ENCODE measurements around the gene SPOCD1.

The SPOCD1 gene

DNA sequence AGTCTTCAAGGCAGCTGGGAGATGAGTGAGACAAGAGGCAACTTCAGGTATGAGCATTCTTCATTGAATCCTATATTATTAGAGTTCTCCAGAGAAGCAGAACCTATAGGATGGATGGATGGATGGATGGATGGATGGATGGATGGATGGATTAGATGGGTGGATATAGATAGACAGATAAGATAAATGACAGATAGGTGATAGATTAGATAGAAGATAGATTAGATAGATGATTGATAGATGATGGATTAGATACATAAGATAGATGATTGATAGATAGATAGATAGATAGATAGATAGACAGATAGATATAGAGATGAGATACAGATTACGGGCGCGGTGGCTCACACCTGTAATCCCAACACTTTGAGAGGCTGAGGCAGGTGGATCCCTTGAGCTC is 43.2 kb upstream of the SPOCD1 start:
- Histone ChIP-seq H3K9me3 (no peaks in the 10 kb centered on the region), H3K27me3 (no peaks in the 10 kb centered on the region), H3K27ac (no peak overlapping the region), H3K36me3 (no peaks in the 10 kb centered on the region), H3K4me3 (ENCODE audit: low read depth in 1 of 2, low read length in 1 of 2) (no peak overlapping the region), H3K4me1 (ENCODE audit: control insufficient read depth in 1 of 2, insufficient read depth in 1 of 2, low read depth in 1 of 2, low read length in 1 of 2) (peaks cover 19 to 21% of the 10 kb centered on the region in 2 experiments)
- TF ChIP-seq, protein P1, sequence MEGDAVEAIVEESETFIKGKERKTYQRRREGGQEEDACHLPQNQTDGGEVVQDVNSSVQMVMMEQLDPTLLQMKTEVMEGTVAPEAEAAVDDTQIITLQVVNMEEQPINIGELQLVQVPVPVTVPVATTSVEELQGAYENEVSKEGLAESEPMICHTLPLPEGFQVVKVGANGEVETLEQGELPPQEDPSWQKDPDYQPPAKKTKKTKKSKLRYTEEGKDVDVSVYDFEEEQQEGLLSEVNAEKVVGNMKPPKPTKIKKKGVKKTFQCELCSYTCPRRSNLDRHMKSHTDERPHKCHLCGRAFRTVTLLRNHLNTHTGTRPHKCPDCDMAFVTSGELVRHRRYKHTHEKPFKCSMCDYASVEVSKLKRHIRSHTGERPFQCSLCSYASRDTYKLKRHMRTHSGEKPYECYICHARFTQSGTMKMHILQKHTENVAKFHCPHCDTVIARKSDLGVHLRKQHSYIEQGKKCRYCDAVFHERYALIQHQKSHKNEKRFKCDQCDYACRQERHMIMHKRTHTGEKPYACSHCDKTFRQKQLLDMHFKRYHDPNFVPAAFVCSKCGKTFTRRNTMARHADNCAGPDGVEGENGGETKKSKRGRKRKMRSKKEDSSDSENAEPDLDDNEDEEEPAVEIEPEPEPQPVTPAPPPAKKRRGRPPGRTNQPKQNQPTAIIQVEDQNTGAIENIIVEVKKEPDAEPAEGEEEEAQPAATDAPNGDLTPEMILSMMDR (IDR thresholded peaks at IDR 0.05): no peak

DNA sequence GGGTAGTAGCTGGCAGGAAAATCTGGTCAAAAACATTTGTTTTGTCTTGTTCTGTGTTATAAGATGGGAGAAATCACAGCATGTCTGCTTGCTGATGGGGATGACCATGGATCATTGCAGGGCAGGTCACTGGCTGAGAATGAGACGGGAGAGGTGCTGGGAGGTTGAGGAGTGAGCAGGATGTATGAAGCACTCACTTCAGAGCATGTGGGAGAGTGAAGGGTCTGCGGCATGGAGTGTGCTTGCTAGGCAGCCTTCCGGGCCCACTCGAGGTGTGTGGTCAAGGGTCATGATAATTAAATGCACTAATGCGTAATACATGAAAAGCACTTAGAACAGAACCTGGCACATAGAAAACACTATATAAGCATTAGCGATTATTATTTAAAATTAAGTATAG is 42.0 kb upstream of the SPOCD1 start:
- TF ChIP-seq, protein P1 (IDR thresholded peaks at IDR 0.05): no peak
- Histone ChIP-seq H3K27ac (no peak overlapping the region), H3K36me3 (no peaks in the 10 kb centered on the region), H3K4me3 (ENCODE audit: low read depth in 1 of 2, low read length in 1 of 2) (no peak overlapping the region), H3K27me3 (no peaks in the 10 kb centered on the region), H3K4me1 (ENCODE audit: control insufficient read depth in 1 of 2, insufficient read depth in 1 of 2, low read depth in 1 of 2, low read length in 1 of 2) (peaks cover 19 to 21% of the 10 kb centered on the region in 2 experiments), H3K9me3 (no peaks in the 10 kb centered on the region)

DNA sequence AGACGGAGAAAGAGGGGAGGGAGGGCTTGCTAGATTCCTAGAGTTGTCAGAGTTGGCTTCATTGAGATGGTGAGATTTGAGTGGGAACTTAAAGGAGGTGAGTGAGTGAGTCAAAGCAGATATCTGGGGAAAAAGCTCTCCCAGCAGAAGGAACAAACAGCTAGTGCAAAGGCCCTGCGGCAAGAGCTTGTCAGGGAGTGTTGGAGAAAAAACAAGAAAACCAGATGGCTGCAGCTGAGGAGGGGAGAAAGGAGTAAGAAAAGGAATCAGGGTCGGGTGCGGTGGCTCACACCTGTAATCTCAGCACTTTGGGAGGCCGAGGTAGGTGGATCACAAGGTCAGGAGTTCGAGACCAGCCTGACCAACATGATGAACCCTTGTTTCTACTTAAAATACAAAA is 40.3 kb upstream of the SPOCD1 start:
- H3K36me3 ChIP-seq: no peaks in the 10 kb centered on the region
- TF ChIP-seq, protein P1 (IDR thresholded peaks at IDR 0.05): no peak
- H3K4me1 ChIP-seq (ENCODE audit: control insufficient read depth in 1 of 2, insufficient read depth in 1 of 2, low read depth in 1 of 2, low read length in 1 of 2): peaks cover 19 to 21% of the 10 kb centered on the region in 2 experiments
- H3K9me3 ChIP-seq: no peaks in the 10 kb centered on the region
- no peaks in the 10 kb centered on the region for H3K27me3 ChIP-seq
- no peak overlapping the region for H3K4me3 ChIP-seq (ENCODE audit: low read depth in 1 of 2, low read length in 1 of 2)
- H3K27ac ChIP-seq: no peak overlapping the region

GRCh38 chr1:31855038-31855845 is 39.4 kb upstream of the SPOCD1 start:
- Histone ChIP-seq H3K4me1 (ENCODE audit: control insufficient read depth in 1 of 2, insufficient read depth in 1 of 2, low read depth in 1 of 2, low read length in 1 of 2) (peaks cover 19 to 21% of the 10 kb centered on the region in 2 experiments), H3K27ac (no peak overlapping the region), H3K9me3 (no peaks in the 10 kb centered on the region), H3K36me3 (no peaks in the 10 kb centered on the region), H3K4me3 (ENCODE audit: low read depth in 1 of 2, low read length in 1 of 2) (no peak overlapping the region), H3K27me3 (no peaks in the 10 kb centered on the region)
- TF ChIP-seq, protein P1 (IDR thresholded peaks at IDR 0.05): no peak

DNA sequence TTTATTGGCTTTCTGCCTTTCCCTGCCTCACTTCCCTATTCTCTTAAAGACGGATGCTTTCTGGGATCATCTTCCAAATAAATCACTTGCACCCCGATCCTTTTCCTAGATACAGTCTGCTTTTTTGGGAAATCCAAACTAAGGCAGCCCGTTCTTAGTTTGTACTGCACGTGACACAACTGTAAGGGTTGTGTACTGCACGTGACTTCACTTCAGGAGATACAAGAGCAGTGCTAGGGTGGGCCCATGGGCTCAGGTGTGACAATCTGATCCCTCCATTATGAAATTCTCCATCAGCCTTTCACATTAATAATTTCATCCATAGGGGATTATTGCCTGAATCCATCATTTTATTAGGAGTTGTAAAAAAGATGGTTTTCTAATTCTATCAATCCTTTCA is 33.8 kb upstream of the SPOCD1 start:
- TF ChIP-seq, protein P1 (IDR thresholded peaks at IDR 0.05): no peak
- no peaks in the 10 kb centered on the region for H3K9me3 ChIP-seq
- no peak overlapping the region for H3K27ac ChIP-seq
- H3K4me3 ChIP-seq (ENCODE audit: low read depth in 1 of 2, low read length in 1 of 2): no peak overlapping the region
- no peaks in the 10 kb centered on the region for H3K27me3 ChIP-seq
- peaks cover 24 to 25% of the 10 kb centered on the region in 2 experiments for H3K4me1 ChIP-seq (ENCODE audit: control insufficient read depth in 1 of 2, insufficient read depth in 1 of 2, low read depth in 1 of 2, low read length in 1 of 2)
- no peaks in the 10 kb centered on the region for H3K36me3 ChIP-seq

Measured in neutrophil (primary cell).